Effector memory CD8-positive, alpha-beta T cell (primary cell): ENCODE measurements around the gene PGA3.
"Not testable (repeated sequence)": the region's sequence is repeated elsewhere in the genome, so short reads cannot be mapped to it uniquely, and the experiment has no call there.

ENCODE experiments used
- ATAC-seq: fragments of 150-1000 bp; cut with Tn5 transposase; replicated peaks from 2 replicates; pipeline ENCODE4 v1.10.0; 2021; ENCODE audit warnings: mild to moderate bottlenecking, moderate library complexity
- DNase-seq, 3 experiments: peaks; one replicate each; pipeline ENCODE4 v3.0.0; 2021
- H3K27ac Mint-ChIP-seq, 2 donors: one replicate each; pipeline ENCODE4 v1.8.0; 2022; ENCODE audit warnings: mild to moderate bottlenecking in 2 of 2, mixed read lengths in 2 of 2, moderate library complexity in 2 of 2
- H3K27me3 Mint-ChIP-seq, 2 donors: one replicate each; pipeline ENCODE4 v1.8.0; 2022; ENCODE audit warnings: mixed read lengths in 2 of 2
- H3K36me3 Mint-ChIP-seq: one replicate; pipeline ENCODE4 v1.8.0; 2022; ENCODE audit warnings: mild to moderate bottlenecking, moderate library complexity, mixed read lengths; ENCODE audit not compliant: insufficient read depth
- H3K4me1 Mint-ChIP-seq, 2 donors: one replicate each; pipeline ENCODE4 v1.8.0; 2022; ENCODE audit warnings: low read depth in 2 of 2, mixed read lengths in 2 of 2
- H3K4me3 Mint-ChIP-seq, 2 donors: one replicate each; pipeline ENCODE4 v1.8.0; 2022; ENCODE audit warnings: mild to moderate bottlenecking in 2 of 2, mixed read lengths in 2 of 2, moderate library complexity in 2 of 2
- H3K9me3 Mint-ChIP-seq, 2 donors: one replicate each; pipeline ENCODE4 v1.8.0; 2022; ENCODE audit warnings: mixed read lengths in 2 of 2

The PGA3 gene

GRCh38 chr11:61176446-61176845 lies 26.9 kb upstream of the PGA3 start:
- Mint-ChIP-seq H3K9me3 (no peaks in the 10 kb centered on the region), H3K4me1 (peaks cover 9 to 11% of the 10 kb centered on the region in 2 donors), H3K4me3 (no peak overlapping the region), H3K27me3 (peaks cover 16 to 44% of the 10 kb centered on the region in 2 donors), H3K27ac (no peak overlapping the region), H3K36me3 (no peaks in the 10 kb centered on the region)
- ATAC-seq (no peak), DNase-seq (no peak)

- not testable (repeated sequence) for H3K4me1 Mint-ChIP-seq, ATAC-seq, DNase-seq, H3K4me3 Mint-ChIP-seq, H3K36me3 Mint-ChIP-seq, H3K9me3 Mint-ChIP-seq, H3K27ac Mint-ChIP-seq
- H3K27me3 Mint-ChIP-seq, result peaks cover 16 to 20% of the 10 kb centered on the region in 2 donors
These were observed 23.1 kb upstream of the PGA3 start for GRCh38 chr11:61180205-61180604.

GRCh38 chr11:61181489-61181888 lies 21.8 kb upstream of the PGA3 start:
- Mint-ChIP-seq H3K27me3 (peaks cover 9 to 16% of the 10 kb centered on the region in 2 donors), H3K27ac (no peak overlapping the region)
- ATAC-seq, result no peak

GRCh38 chr11:61183645-61184044 lies 19.7 kb upstream of the PGA3 start:
- DNase-seq (no peak), ATAC-seq (no peak)
- Mint-ChIP-seq H3K4me3 (no peak overlapping the region), H3K27me3 (peaks cover 6 to 16% of the 10 kb centered on the region in 2 donors), H3K27ac (no peak overlapping the region), H3K9me3 (no peaks in the 10 kb centered on the region), H3K36me3 (no peaks in the 10 kb centered on the region), H3K4me1 (peaks cover 3 to 5% of the 10 kb centered on the region in 2 donors)

More at GRCh38 chr11:61181489-61181888, 21.8 kb upstream of the PGA3 start:
- H3K4me1 Mint-ChIP-seq, result no peaks in the 10 kb centered on the region
- no peaks in the 10 kb centered on the region for H3K36me3 Mint-ChIP-seq
- no peak overlapping the region for H3K4me3 Mint-ChIP-seq
- no peak for DNase-seq
- H3K9me3 Mint-ChIP-seq, result no peaks in the 10 kb centered on the region

GRCh38 chr11:61186504-61186903 lies 16.8 kb upstream of the PGA3 start:
- no peak for ATAC-seq
- no peak overlapping the region for H3K27ac Mint-ChIP-seq

GRCh38 chr11:61187505-61188130 lies 15.7 kb upstream of the PGA3 start:
- no peak overlapping the region for H3K4me3 Mint-ChIP-seq
- H3K27me3 Mint-ChIP-seq, result peaks cover 3 to 18% of the 10 kb centered on the region in 2 donors
- H3K9me3 Mint-ChIP-seq, result no peaks in the 10 kb centered on the region
- DNase-seq (peak; percentile 74 to 81 (median 77)), ATAC-seq (peak; percentile 83)
- H3K27ac Mint-ChIP-seq, result no peak overlapping the region
- no peaks in the 10 kb centered on the region for H3K36me3 Mint-ChIP-seq
- H3K4me1 Mint-ChIP-seq, result peaks cover 3 to 5% of the 10 kb centered on the region in 2 donors

More at GRCh38 chr11:61186504-61186903, 16.8 kb upstream of the PGA3 start:
- H3K4me3 Mint-ChIP-seq, result no peak overlapping the region
- H3K27me3 Mint-ChIP-seq, result peaks cover 0 to 12% of the 10 kb centered on the region in 2 donors
- no peaks in the 10 kb centered on the region for H3K36me3 Mint-ChIP-seq
- H3K4me1 Mint-ChIP-seq, result peaks cover 3 to 5% of the 10 kb centered on the region in 2 donors
- no peak for DNase-seq
- no peaks in the 10 kb centered on the region for H3K9me3 Mint-ChIP-seq

- Mint-ChIP-seq H3K4me1 (peaks cover 3 to 5% of the 10 kb centered on the region in 2 donors), H3K36me3 (peaks cover 3% of the 10 kb centered on the region), H3K27me3 (peaks cover 18 to 42% of the 10 kb centered on the region in 2 donors), H3K4me3 (no peak overlapping the region), H3K9me3 (no peaks in the 10 kb centered on the region), H3K27ac (no peak overlapping the region)
- no peak for DNase-seq
- ATAC-seq, result no peak
These were observed 13.4 kb upstream of the PGA3 start for GRCh38 chr11:61189933-61190332.

- H3K27ac Mint-ChIP-seq, result no peak overlapping the region
- H3K4me1 Mint-ChIP-seq, result no peaks in the 10 kb centered on the region
- no peak for ATAC-seq
- peaks cover 3% of the 10 kb centered on the region for H3K36me3 Mint-ChIP-seq
- no peaks in the 10 kb centered on the region for H3K9me3 Mint-ChIP-seq
- peaks cover 33 to 70% of the 10 kb centered on the region in 2 donors for H3K27me3 Mint-ChIP-seq
- DNase-seq, result no peak
- H3K4me3 Mint-ChIP-seq, result no peak overlapping the region
These were observed 9.7 kb upstream of the PGA3 start for GRCh38 chr11:61193596-61193995.

- peaks cover 33 to 74% of the 10 kb centered on the region in 2 donors for H3K27me3 Mint-ChIP-seq
- peaks cover 3% of the 10 kb centered on the region for H3K36me3 Mint-ChIP-seq
- no peak overlapping the region for H3K27ac Mint-ChIP-seq
- H3K4me3 Mint-ChIP-seq, result no peak overlapping the region
- H3K4me1 Mint-ChIP-seq, result no peaks in the 10 kb centered on the region
- H3K9me3 Mint-ChIP-seq, result no peaks in the 10 kb centered on the region
- DNase-seq (no peak), ATAC-seq (no peak)
These were observed 9.1 kb upstream of the PGA3 start for GRCh38 chr11:61194169-61194671.

GRCh38 chr11:61194981-61195695 lies 8.2 kb upstream of the PGA3 start:
- ATAC-seq (no peak), DNase-seq (no peak)
- H3K36me3 Mint-ChIP-seq, result peaks cover 3% of the 10 kb centered on the region
- no peak overlapping the region for H3K27ac Mint-ChIP-seq
- peaks cover 36 to 83% of the 10 kb centered on the region in 2 donors for H3K27me3 Mint-ChIP-seq
- H3K4me3 Mint-ChIP-seq, result no peak overlapping the region
- H3K4me1 Mint-ChIP-seq, result no peaks in the 10 kb centered on the region
- no peaks in the 10 kb centered on the region for H3K9me3 Mint-ChIP-seq

- Mint-ChIP-seq H3K4me1 (no peaks in the 10 kb centered on the region), H3K36me3 (peaks cover 3% of the 10 kb centered on the region), H3K27me3 (peaks cover 42 to 84% of the 10 kb centered on the region in 2 donors), H3K27ac (no peak overlapping the region), H3K9me3 (no peaks in the 10 kb centered on the region), H3K4me3 (no peak overlapping the region)
- no peak for DNase-seq
- no peak for ATAC-seq
These were observed 7.6 kb upstream of the PGA3 start for GRCh38 chr11:61195719-61196118.

- Mint-ChIP-seq H3K4me3 (no peak overlapping the region), H3K27me3 (peaks cover 50 to 84% of the 10 kb centered on the region in 2 donors), H3K4me1 (no peaks in the 10 kb centered on the region), H3K36me3 (peaks cover 3% of the 10 kb centered on the region), H3K9me3 (no peaks in the 10 kb centered on the region), H3K27ac (no peak overlapping the region)
- DNase-seq (no peak), ATAC-seq (no peak)
These were observed 5.0 kb upstream of the PGA3 start for GRCh38 chr11:61198361-61198760.

- H3K27ac Mint-ChIP-seq, result no peak overlapping the region
- no peaks in the 10 kb centered on the region for H3K4me1 Mint-ChIP-seq
- DNase-seq (no peak), ATAC-seq (no peak)
- H3K27me3 Mint-ChIP-seq, result peaks cover 45 to 84% of the 10 kb centered on the region in 2 donors
- peaks cover 3% of the 10 kb centered on the region for H3K36me3 Mint-ChIP-seq
- no peaks in the 10 kb centered on the region for H3K9me3 Mint-ChIP-seq
- no peak overlapping the region for H3K4me3 Mint-ChIP-seq
These were observed 4.3 kb upstream of the PGA3 start for GRCh38 chr11:61198948-61199523.
